Endometrial microvascular endothelial cells (primary cell): ENCODE measurements around the gene NAA10. TPM values are rescaled to one million over a fixed set of nuclear protein-coding genes. Genes with fewer than 3 reads are reported as not detected.

Experiments used
- in situ Hi-C: cut with HindIII; loops from 2 replicates; pipeline ENCODE4 v1.10.0; 2017; ENCODE audit warnings: low sequenced_read_pairs, low pct_unique_long_range_greater_than_20kb; ENCODE audit errors: inconsistent ontology term
- total RNA-seq: library from RNA; depleted of rRNA; stranded (reverse); fragments of >200 nt; gene quantifications from one replicate; pipeline ENCODE4 v1.2.3, GENCODE V29; 2015; ENCODE audit errors: inconsistent ontology term

Gene NAA10
- total RNA-seq, 1 donor from 2014 or later = 216 TPM

GRCh38 chrX:153968255-153968654 is 33.4 kb upstream of the NAA10 start:
- in situ Hi-C loops = no loop called here

GRCh38 chrX:153967536-153968224 is 32.8 kb upstream of the NAA10 start:
- in situ Hi-C loops = no loop called here

DNA sequence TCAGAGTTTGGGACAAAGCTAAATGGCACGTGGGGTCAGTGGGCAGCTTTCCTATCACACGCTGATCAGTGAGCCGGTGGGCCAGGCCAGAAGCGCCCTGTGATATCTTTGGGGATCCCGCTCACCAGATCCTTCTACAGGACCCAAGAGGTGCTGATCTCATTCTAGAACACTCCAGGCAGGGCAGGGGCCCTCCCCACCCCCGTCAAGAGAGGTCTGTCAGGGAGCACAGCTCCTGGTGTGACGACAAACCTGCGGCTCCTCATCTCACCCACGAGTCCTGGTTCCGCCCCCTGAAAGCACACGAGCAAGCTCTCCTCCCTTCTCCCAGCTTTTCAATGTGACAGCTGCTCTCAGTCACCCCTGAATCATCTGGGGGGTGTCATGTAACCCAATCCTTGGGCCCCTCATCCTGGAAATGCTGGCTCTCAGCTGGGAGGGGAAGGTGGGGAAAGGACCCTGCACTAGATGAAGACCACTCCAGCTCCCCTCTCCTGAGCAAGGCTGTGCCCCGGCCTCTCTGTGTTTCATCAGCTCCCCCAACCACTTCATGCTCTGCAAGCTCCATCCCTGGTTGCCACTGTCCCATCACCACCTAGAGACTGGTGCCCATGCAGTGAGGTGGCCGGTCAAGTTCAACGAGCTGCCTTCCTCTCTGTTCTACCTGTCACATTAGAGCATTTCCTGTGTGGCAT is 32.2 kb upstream of the NAA10 start:
- in situ Hi-C loops = no loop called here

GRCh38 chrX:153966283-153966688 is 31.4 kb upstream of the NAA10 start:
- in situ Hi-C loops = no loop called here

DNA sequence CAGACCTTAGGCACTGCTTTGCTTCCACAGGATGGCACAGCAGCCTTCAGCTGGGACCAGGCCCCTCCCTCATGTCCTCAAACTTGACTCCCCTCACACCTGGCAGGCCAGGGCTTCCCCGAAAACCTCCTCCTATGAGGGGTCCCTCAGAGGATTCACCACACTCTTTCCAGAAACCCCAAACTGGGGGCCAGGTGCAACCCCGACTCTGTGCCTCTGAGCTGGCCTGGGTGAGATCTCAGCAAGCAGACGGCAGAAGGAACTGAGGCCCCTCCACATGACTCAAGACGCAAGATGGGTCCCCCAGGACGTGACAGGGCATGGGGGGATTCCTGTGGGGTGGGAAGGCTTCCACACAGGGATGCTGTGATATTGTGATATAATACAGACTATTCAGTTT is 30.6 kb upstream of the NAA10 start:
- in situ Hi-C loops = no loop called here

GRCh38 chrX:153964105-153964504 is 29.3 kb upstream of the NAA10 start:
- in situ Hi-C loops = no loop called here

DNA sequence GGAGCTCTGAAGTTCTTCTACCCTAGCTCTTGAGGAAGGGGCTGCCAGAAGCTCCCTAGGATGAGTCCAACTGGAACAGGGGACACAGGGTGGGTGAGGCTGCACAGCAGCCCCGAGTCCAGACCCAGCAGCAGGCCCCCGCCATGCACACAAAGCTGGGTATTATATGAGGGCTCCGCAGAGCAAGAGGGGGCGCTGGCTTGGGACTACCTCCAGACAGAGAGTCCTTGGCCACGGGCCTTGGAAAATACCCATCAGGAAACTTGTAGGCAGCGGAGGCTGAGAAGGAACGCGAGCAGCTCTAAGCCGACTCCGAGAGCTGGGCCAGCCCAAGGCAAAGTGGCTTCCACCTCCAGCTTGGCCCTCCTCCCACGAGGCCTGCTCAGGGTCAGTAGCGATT is 28.7 kb upstream of the NAA10 start:
- in situ Hi-C loops = no loop called here

DNA sequence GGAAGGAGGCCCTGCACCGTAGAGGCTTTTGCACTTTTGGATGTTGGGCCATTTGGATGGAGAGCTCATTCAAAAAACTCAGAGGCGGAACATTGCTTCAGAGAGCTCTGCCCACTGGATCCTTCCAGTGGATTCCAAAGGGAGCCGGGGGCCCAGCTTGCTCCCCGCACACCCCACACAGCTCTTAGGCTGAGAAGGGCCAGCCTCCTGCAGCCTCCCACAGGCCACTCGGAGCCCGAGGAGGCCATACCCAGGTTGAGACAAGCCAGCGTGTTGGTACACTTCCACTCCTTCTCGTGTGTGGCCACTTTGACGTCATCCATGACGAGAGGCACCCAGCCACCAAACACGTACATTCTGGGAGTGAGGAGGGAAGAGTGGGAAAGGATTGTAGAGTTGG is 26.5 kb upstream of the NAA10 start:
- in situ Hi-C loops = no loop called here

DNA sequence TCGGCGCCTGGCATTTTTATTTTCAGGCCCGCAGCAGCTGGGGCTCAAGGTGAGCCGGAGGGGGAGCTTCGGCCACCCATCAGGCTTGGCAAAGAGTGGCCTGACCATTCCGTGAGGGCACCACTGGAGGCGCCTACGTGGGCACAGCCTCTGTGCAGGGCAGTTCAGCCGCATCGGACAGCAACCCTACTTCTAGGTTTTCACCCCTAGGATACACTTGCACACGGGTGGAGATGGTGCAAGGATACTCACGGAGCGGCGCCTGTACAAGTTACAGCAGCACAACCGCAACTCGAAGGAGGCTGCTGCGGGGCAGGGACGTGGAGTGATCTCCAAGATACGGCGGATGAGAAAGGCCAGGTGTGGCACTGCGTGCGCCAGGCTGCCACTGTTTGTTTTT is 25.9 kb upstream of the NAA10 start:
- in situ Hi-C loops = no loop called here

DNA sequence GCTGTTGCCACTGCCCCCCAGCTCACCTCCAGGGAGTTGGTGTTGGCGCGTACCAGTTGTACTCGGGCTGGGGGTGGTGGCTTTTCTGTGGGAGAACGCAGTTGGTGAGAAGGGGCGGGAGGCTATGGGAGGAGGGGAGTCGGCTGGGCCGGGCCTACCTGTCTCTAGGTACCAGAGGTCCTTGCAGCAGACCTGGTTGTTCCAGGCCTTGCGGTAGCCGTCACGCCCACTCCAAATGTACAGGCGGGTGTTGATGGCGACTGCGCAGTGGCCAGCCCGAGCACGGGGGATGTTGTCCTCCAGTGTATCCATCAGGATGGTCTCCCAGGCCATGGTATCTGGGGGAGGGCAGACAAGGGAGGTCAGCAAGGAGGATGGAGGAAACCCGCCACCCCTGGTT is 25.2 kb upstream of the NAA10 start:
- in situ Hi-C loops = no loop called here

DNA sequence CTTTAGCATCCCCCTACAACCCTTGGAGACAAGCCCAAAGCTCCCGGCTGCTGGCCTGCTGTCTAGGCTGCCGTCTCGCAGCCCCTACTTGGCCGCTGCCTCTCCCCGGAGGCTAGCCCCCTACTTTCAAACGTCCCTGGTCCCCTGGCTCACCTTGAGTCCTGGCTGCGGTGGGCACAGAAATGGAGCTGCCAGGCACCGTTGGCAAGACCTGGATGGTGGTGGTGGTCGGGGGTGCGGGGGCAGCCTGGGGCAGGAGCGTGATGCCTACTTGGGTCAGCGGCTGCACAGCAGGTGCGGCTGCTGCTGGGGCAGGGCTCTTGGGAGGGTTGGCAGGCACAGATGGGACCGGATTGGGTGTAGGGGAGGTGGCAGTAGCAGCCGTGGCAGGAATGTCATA is 24.8 kb upstream of the NAA10 start:
- in situ Hi-C loops = no loop called here

- in situ Hi-C loops = no loop called here
Observed at GRCh38 chrX:153958605-153959004, 23.8 kb upstream of the NAA10 start.

GRCh38 chrX:153957224-153957623 is 22.4 kb upstream of the NAA10 start:
- in situ Hi-C loops = no loop called here

DNA sequence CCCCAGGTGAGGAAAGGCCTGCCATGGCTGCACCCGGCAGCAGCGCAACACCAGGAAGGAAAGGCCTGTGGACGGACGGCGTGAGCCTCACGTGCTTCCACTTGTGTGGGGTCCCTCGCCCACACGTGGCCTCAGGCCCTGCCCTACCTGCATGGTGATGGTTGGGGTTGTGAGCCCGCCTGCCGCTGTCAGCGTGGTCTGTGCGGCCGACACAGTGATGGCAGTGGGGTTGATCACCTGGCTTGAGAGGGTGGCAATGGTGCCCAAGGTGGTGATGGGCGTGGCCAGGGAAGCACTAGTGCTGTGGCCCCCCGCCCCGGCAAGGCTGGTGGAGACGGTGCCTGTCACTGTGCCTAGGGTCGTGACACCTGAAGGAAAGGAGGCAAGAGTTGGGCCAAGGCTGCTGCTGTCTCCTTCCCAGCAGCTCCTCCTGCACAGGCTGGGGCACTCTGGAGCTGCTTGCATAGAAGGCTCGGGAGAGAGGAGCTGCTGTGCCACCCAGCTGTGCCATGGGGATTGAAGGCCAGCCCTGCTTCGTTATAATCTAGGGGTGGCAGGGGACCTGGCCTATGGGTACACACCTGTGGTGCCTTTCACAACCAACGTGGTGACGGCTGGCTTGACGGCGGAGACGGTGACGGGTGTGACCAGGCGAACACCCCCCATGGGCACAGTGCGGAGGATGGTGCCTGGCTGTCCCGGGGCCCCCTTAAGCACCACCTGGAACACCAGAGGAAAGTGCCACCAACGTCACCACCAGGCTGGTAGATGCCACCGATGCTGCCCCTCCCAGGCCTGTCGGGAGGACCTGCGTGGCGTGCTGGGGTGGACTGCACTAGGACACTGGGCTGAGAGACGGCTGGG is 21.4 kb upstream of the NAA10 start:
- in situ Hi-C loops = no loop called here

DNA sequence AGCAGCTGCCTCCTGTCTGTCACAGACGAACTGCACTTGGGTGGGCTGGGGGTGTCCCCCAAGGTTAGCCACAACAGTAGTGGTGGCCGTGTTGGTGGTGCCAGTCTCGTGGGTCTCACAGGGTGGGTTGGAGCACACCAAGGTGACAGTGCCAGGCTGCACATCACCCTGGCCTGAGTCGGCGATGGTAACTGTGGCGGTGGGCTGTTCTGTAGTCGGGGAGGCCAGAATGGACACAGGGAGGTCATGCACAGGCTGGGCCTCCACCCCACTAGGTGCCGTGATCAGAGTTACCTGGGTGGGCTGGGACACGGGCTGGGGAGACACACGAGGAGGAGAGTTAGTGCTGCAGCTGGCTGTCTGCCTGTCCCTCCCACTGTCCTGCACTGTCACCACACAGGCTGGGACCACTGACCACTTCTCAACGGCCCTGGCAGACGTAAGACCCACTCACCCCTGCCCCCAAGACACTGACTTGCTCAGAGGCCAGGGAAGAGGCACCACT is 20.4 kb upstream of the NAA10 start:
- in situ Hi-C loops = no loop called here

DNA sequence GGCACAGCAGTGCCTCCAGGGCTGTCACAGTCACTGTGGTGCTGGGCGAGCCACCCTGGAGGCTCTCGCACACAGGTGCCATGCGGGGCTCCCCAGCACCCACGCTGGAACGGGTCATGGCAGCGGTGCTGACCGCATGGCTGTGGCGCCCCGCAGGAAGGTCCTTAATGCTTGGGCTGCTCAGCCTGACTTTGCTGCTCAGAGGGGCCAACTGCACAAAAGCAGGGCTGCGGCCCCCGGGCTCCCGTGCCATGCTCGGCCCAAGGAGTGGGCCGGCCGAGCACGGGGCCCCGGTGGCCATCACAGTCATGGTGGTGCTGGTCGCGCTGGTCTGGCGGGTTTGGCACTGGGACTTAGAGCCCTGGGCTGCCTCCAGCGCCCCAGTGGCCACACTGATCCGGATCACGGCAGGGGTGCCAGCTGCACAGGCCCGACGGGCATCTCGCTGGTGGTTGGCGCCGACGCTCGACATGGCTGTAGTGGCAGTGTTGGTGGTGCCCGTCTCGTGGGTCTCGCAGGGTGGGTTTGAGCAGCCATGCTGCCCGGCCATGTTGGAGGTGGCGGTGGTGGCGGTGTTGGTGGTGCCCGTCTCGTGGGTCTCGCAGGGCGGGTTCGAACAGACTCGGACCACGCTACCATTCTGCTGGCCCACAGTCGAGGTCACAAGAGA is 19.9 kb upstream of the NAA10 start:
- in situ Hi-C loops = no loop called here

- in situ Hi-C loops = no loop called here
Observed at GRCh38 chrX:153953892-153954557, 19.2 kb upstream of the NAA10 start.

- in situ Hi-C loops = no loop called here
Observed at GRCh38 chrX:153953342-153953830, 18.5 kb upstream of the NAA10 start.
